ENCODE data around the gene SYAP1.

GRCh38 chrX:16778545-16778944, 59.1 kb downstream of the SYAP1 start:
- TF ChIP-seq, protein P1, sequence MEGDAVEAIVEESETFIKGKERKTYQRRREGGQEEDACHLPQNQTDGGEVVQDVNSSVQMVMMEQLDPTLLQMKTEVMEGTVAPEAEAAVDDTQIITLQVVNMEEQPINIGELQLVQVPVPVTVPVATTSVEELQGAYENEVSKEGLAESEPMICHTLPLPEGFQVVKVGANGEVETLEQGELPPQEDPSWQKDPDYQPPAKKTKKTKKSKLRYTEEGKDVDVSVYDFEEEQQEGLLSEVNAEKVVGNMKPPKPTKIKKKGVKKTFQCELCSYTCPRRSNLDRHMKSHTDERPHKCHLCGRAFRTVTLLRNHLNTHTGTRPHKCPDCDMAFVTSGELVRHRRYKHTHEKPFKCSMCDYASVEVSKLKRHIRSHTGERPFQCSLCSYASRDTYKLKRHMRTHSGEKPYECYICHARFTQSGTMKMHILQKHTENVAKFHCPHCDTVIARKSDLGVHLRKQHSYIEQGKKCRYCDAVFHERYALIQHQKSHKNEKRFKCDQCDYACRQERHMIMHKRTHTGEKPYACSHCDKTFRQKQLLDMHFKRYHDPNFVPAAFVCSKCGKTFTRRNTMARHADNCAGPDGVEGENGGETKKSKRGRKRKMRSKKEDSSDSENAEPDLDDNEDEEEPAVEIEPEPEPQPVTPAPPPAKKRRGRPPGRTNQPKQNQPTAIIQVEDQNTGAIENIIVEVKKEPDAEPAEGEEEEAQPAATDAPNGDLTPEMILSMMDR (IDR thresholded peaks at IDR 0.05), result no peak
- no peak for TF ChIP-seq ZFX (IDR thresholded peaks at IDR 0.05; ENCODE audit: borderline replicate concordance)

All from 22Rv1 (cell line).